B cell (primary cell): ENCODE data around the gene SLC6A5. TPM values are rescaled to one million over a fixed set of nuclear protein-coding genes. Genes with fewer than 3 reads are reported as not detected.

Experiments
- ATAC-seq: fragments of 200-7000 bp; cut with Tn5 transposase; one replicate; pipeline ENCODE4 v1.10.0; 2021; ENCODE audit warnings: low read depth, mild to moderate bottlenecking, moderate number of reproducible peaks, moderate library complexity
- CTCF ChIA-PET: fragments of 350-600 bp; sonication (Branson Sonifier 250); formaldehyde crosslinking; loops from one replicate; lab custom pipeline; 2021; ENCODE audit warnings: antibody characterized with exemption, inconsistent platforms; lab: Charles Lee
- POLR2A ChIA-PET: fragments of 350-600 bp; sonication (Branson Sonifier 250); formaldehyde crosslinking; loops from one replicate; lab custom pipeline; 2021; ENCODE audit warnings: antibody characterized with exemption; lab: Charles Lee
- DNase-seq: peaks from one replicate; pipeline ENCODE4 v3.0.0; 2013
- H2AFZ ChIP-seq: 2 replicates; pipeline ENCODE4 v1.6.1; 2012; ENCODE audit warnings: mild to moderate bottlenecking, low read depth, low read length; ENCODE audit not compliant: insufficient read depth, poor library complexity, severe bottlenecking
- H3K27ac ChIP-seq, 2 donors: 1 replicate in 1 of 2; 2 replicates in 1 of 2; pipeline ENCODE4 v1.5.1; 2012 to 2013; ENCODE audit warnings: low read length in 2 of 2, mild to moderate bottlenecking in 2 of 2, moderate library complexity in 1 of 2
- H3K27me3 ChIP-seq, 4 experiments: fragments of 200-600 bp in 1 of 4; sonication (generic) in 1 of 4; replicated peaks in 1 of 4; 1 replicate in 2 of 4; 2 replicates in 2 of 4; pipeline versions ENCODE4 v1.6.1 to v1.7.0; 2013 to 2016; ENCODE audit warnings: low read length in 3 of 4, mild to moderate bottlenecking in 2 of 4, mixed read lengths in 1 of 4, moderate library complexity in 1 of 4; ENCODE audit not compliant: insufficient read depth in 4 of 4, control insufficient read depth in 3 of 4; ENCODE audit errors: control extremely low read depth in 1 of 4
- H3K36me3 ChIP-seq, 2 experiments: replicated peaks in 1 of 2; 1 replicate in 1 of 2; 2 replicates in 1 of 2; pipeline versions ENCODE4 v1.6.1 to v1.7.1; 2013; ENCODE audit warnings: low read length in 1 of 2; ENCODE audit not compliant: insufficient read depth in 2 of 2, control insufficient read depth in 1 of 2; ENCODE audit errors: control extremely low read depth in 1 of 2, extremely low read depth in 1 of 2
- H3K4me1 ChIP-seq, 2 donors: fragments of 200-600 bp in 1 of 2; sonication (generic) in 1 of 2; 1 replicate in 1 of 2; 2 replicates in 1 of 2; pipeline versions ENCODE4 v1.5.1 to v1.6.1; 2013 to 2017; ENCODE audit warnings: low read length in 2 of 2; ENCODE audit not compliant: control insufficient read depth in 2 of 2, insufficient read depth in 2 of 2
- H3K4me2 ChIP-seq: replicated peaks from 2 replicates; pipeline ENCODE3; 2012; ENCODE audit warnings: mild to moderate bottlenecking, low read depth, low read length; ENCODE audit not compliant: poor library complexity, severe bottlenecking
- H3K4me3 ChIP-seq, 5 experiments: fragments of 200-600 bp in 1 of 5; sonication (generic) in 1 of 5; 1 replicate in 3 of 5; 2 replicates in 2 of 5; pipeline versions ENCODE4 v1.5.1 to v1.7.0; 2011 to 2016; ENCODE audit warnings: low read length in 4 of 5, mild to moderate bottlenecking in 4 of 5, low read depth in 2 of 5, control low read depth in 1 of 5, moderate library complexity in 1 of 5; ENCODE audit not compliant: insufficient read depth in 1 of 5; ENCODE audit errors: control extremely low read depth in 1 of 5, extremely low read depth in 1 of 5
- H3K79me2 ChIP-seq: fragments of 200-600 bp; sonication (generic); one replicate; pipeline ENCODE4 v1.6.0; 2016; ENCODE audit warnings: low read length; ENCODE audit not compliant: control insufficient read depth, insufficient read depth
- H3K9ac ChIP-seq: fragments of 200-600 bp; sonication (generic); 2 replicates; pipeline ENCODE4 v1.6.1; 2017; ENCODE audit warnings: mild to moderate bottlenecking, low read length, moderate library complexity
- H3K9me3 ChIP-seq, 3 donors: one replicate each; pipeline versions ENCODE4 v1.6.1 to v1.7.1; 2013; ENCODE audit warnings: low read length in 2 of 3; ENCODE audit not compliant: control insufficient read depth in 2 of 3, insufficient read depth in 1 of 3; ENCODE audit errors: control extremely low read depth in 1 of 3
- H4K20me1 ChIP-seq: 2 replicates; pipeline ENCODE4 v1.6.0; 2012; ENCODE audit warnings: mild to moderate bottlenecking, low read length; ENCODE audit not compliant: insufficient read depth, control insufficient read depth, poor library complexity, severe bottlenecking
- H3K27ac Mint-ChIP-seq: one replicate; pipeline ENCODE4 v1.8.0; 2021; ENCODE audit warnings: mixed read lengths
- H3K27me3 Mint-ChIP-seq: one replicate; pipeline ENCODE4 v1.8.0; 2021; ENCODE audit warnings: mixed read lengths
- H3K4me1 Mint-ChIP-seq: one replicate; pipeline ENCODE4 v1.8.0; 2021; ENCODE audit warnings: mixed read lengths
- H3K4me3 Mint-ChIP-seq: one replicate; pipeline ENCODE4 v1.8.0; 2021; ENCODE audit warnings: mixed read lengths
- H3K9me3 Mint-ChIP-seq: one replicate; pipeline ENCODE4 v1.8.0; 2022; ENCODE audit warnings: mixed read lengths; ENCODE audit not compliant: insufficient read depth
- CTCF ChIP-seq: fragments of 200-600 bp; IDR thresholded peaks from one replicate; pipeline ENCODE4 v1.8.0; 2022; ENCODE audit warnings: antibody characterized with exemption, mild to moderate bottlenecking
- EZH2 ChIP-seq: IDR thresholded peaks from 2 replicates; pipeline ENCODE4 v1.6.1; 2012; ENCODE audit warnings: borderline replicate concordance, low read depth, mild to moderate bottlenecking, moderate library complexity, low read length; ENCODE audit not compliant: insufficient read depth, poor library complexity, severe bottlenecking
- WGBS: methylation state at CpG from one replicate; pipeline ENCODE4 v1.1.5; 2013; ENCODE audit warnings: missing lambda C conversion rate; ENCODE audit not compliant: insufficient coverage; 5-methylcytosine and 5-hydroxymethylcytosine counted together
- intact Hi-C: fragments of 100-400 bp; cut with micrococcal nuclease; formaldehyde crosslinking; loops from one replicate; pipeline ENCODE4 v1.10.0; 2022
- polyA plus RNA-seq: library from polyadenylated mRNA; depleted of rRNA; stranded (reverse); fragments of >200 nt; gene quantifications from 2 replicates; pipeline ENCODE4 v1.2.3, GENCODE V29; 2012
- total RNA-seq, 2 donors: library from RNA; stranded (reverse); fragments of 120-200 nt in 1 of 2; gene quantifications; 1 replicate in 1 of 2; 2 replicates in 1 of 2; pipeline versions ENCODE4 v1.2.3 to v1.2.4, GENCODE V29; 2013 to 2022

The SLC6A5 gene
- total and polyA plus RNA-seq, 2 donors (not counting 1 experiment from before 2014, with no cell fraction given): not detected

- no peaks in the 10 kb centered on the region for H3K36me3 ChIP-seq
- peaks cover 0 to 26% (median 0%) of the 10 kb centered on the region in 3 donors for H3K9me3 ChIP-seq
- H3K27ac Mint-ChIP-seq: no peak overlapping the region
- DNase-seq (no peak), ATAC-seq (no peak)
- no peak overlapping the region for H3K27ac ChIP-seq
- no peaks in the 10 kb centered on the region for H3K79me2 ChIP-seq
- TF ChIP-seq CTCF (no peak), EZH2 (no peak)
- no peak overlapping the region for H2AFZ ChIP-seq
- H4K20me1 ChIP-seq: no peaks in the 10 kb centered on the region
- H3K4me3 ChIP-seq: no peak overlapping the region
- no peak overlapping the region for H3K4me2 ChIP-seq
- ChIA-PET POLR2A (no interaction called here), CTCF (no interaction called here)
- no peaks in the 10 kb centered on the region for H3K4me1 Mint-ChIP-seq
- no peaks in the 10 kb centered on the region for H3K4me1 ChIP-seq
- 14% methylated on average over 22 of the region's 25 CpGs for WGBS
- H3K27me3 Mint-ChIP-seq: peaks cover 81% of the 10 kb centered on the region
- intact Hi-C loops: no loop called here
- peaks cover 2% of the 10 kb centered on the region for H3K9me3 Mint-ChIP-seq
- peaks cover 0 to 85% (median 47%) of the 10 kb centered on the region in 4 experiments for H3K27me3 ChIP-seq
- no peak overlapping the region for H3K4me3 Mint-ChIP-seq
- no peak overlapping the region for H3K9ac ChIP-seq
Observed at GRCh38 chr11:20604295-20604803, 4.9 kb downstream of the SLC6A5 start.

- Histone ChIP-seq H2AFZ (no peak overlapping the region), H3K9me3 (peaks cover 0 to 21% (median 0%) of the 10 kb centered on the region in 3 donors), H3K4me3 (no peak overlapping the region), H3K4me1 (peaks cover 1 to 3% of the 10 kb centered on the region in 2 donors), H3K27me3 (peaks cover 0 to 83% (median 42%) of the 10 kb centered on the region in 4 experiments), H4K20me1 (no peaks in the 10 kb centered on the region), H3K79me2 (no peaks in the 10 kb centered on the region), H3K36me3 (no peaks in the 10 kb centered on the region), H3K27ac (no peak overlapping the region), H3K4me2 (no peak overlapping the region), H3K9ac (no peak overlapping the region)
- TF ChIP-seq CTCF (no peak), EZH2 (no peak)
- Mint-ChIP-seq H3K9me3 (no peaks in the 10 kb centered on the region), H3K27ac (no peak overlapping the region), H3K4me1 (peaks cover 1% of the 10 kb centered on the region), H3K27me3 (peaks cover 77% of the 10 kb centered on the region), H3K4me3 (no peak overlapping the region)
- ChIA-PET CTCF (no interaction called here), POLR2A (no interaction called here)
- DNase-seq (no peak), ATAC-seq (no peak)
- WGBS: 9% methylated on average over 19 of the region's 27 CpGs
- intact Hi-C loops: no loop called here
Observed at GRCh38 chr11:20604864-20605601, 5.6 kb downstream of the SLC6A5 start.
